HFFc6 (cell line): Measurements from ENCODE around the gene RPUSD2. TPM values are rescaled to one million over a fixed set of nuclear protein-coding genes. Genes with fewer than 3 reads are reported as not detected.

Experiments used
- DNase-seq: peaks from one replicate; pipeline ENCODE4 v3.0.0-alpha.2; 2018
- H3K27ac Mint-ChIP-seq: 2 replicates; pipeline ENCODE4 v1.8.0; 2020; ENCODE audit warnings: mild to moderate bottlenecking, mixed read lengths
- H3K27me3 Mint-ChIP-seq: 2 replicates; pipeline ENCODE4 v1.8.0; 2021; ENCODE audit warnings: mild to moderate bottlenecking, moderate library complexity, mixed read lengths; ENCODE audit not compliant: insufficient read depth
- H3K36me3 Mint-ChIP-seq: 2 replicates; pipeline ENCODE4 v1.8.0; 2021; ENCODE audit warnings: low read depth, mixed read lengths
- H3K4me1 Mint-ChIP-seq: 2 replicates; pipeline ENCODE4 v1.8.0; 2020; ENCODE audit warnings: low read depth, mixed read lengths
- H3K4me3 Mint-ChIP-seq: 2 replicates; pipeline ENCODE4 v1.8.0; 2020; ENCODE audit warnings: mild to moderate bottlenecking, moderate library complexity, mixed read lengths
- H3K9me3 Mint-ChIP-seq: 2 replicates; pipeline ENCODE4 v1.8.0; 2020; ENCODE audit warnings: mild to moderate bottlenecking, mixed read lengths
- CTCF ChIP-seq: fragments of 200-600 bp; sonication (generic); IDR thresholded peaks from 2 replicates; pipeline ENCODE4 v1.5.0; 2021; ENCODE audit warnings: antibody characterized with exemption, mild to moderate bottlenecking
- total RNA-seq, 6 experiments: library from RNA; stranded (reverse); fragmentation: NEBNext Ultra II Directional; extraction: Animal tissue kit (Norgen Biotek cat#: 25700); gene quantifications; 2 replicates in 1 of 6; 3 replicates in 5 of 6; pipeline ENCODE4 v1.2.3, GENCODE V29; 2021

Gene RPUSD2
- total RNA-seq, 6 experiments from 2014 or later = 10.3 to 13.7 (median 11.9) TPM

GRCh38 chr15:40534371-40534770, 34.7 kb upstream of the RPUSD2 start:
- Mint-ChIP-seq H3K36me3 (peaks cover 6% of the 10 kb centered on the region; the same call in 1 of the 2 replicates), H3K27ac (no peak overlapping the region), H3K4me3 (no peak overlapping the region), H3K9me3 (no peaks in the 10 kb centered on the region), H3K27me3 (peaks cover 2% of the 10 kb centered on the region; the same call in 1 of the 2 replicates), H3K4me1 (peaks cover 7% of the 10 kb centered on the region)
- no peak for DNase-seq
- TF ChIP-seq CTCF = no peak

- peaks cover 7% of the 10 kb centered on the region for H3K4me1 Mint-ChIP-seq
- no peak overlapping the region for H3K4me3 Mint-ChIP-seq
- H3K9me3 Mint-ChIP-seq = no peaks in the 10 kb centered on the region
- TF ChIP-seq CTCF = no peak
- H3K27me3 Mint-ChIP-seq = peaks cover 2% of the 10 kb centered on the region; the same call in 1 of the 2 replicates
- H3K27ac Mint-ChIP-seq = no peak overlapping the region
- peaks cover 6% of the 10 kb centered on the region; the same call in 1 of the 2 replicates for H3K36me3 Mint-ChIP-seq
- peak; percentile 5 for DNase-seq
Measured at GRCh38 chr15:40536501-40536900, 32.6 kb upstream of the RPUSD2 start.

- Mint-ChIP-seq H3K27ac (no peak overlapping the region), H3K27me3 (peaks cover 2% of the 10 kb centered on the region), H3K9me3 (no peaks in the 10 kb centered on the region), H3K4me3 (no peak overlapping the region), H3K36me3 (peaks cover 6% of the 10 kb centered on the region; the same call in 1 of the 2 replicates), H3K4me1 (peaks cover 7% of the 10 kb centered on the region)
- no peak for TF ChIP-seq CTCF
- no peak for DNase-seq
Measured at GRCh38 chr15:40538976-40539375, 30.1 kb upstream of the RPUSD2 start.

GRCh38 chr15:40543082-40543481, 26.0 kb upstream of the RPUSD2 start:
- Mint-ChIP-seq H3K9me3 (no peaks in the 10 kb centered on the region), H3K27me3 (no peaks in the 10 kb centered on the region; the same call in 1 of the 2 replicates), H3K4me1 (no peaks in the 10 kb centered on the region), H3K27ac (no peak overlapping the region), H3K36me3 (no peaks in the 10 kb centered on the region), H3K4me3 (no peak overlapping the region)
- no peak for DNase-seq
- TF ChIP-seq CTCF = no peak

GRCh38 chr15:40543631-40544294, 25.3 kb upstream of the RPUSD2 start:
- Mint-ChIP-seq H3K36me3 (peaks cover 3% of the 10 kb centered on the region; the same call in 1 of the 2 replicates), H3K4me3 (no peak overlapping the region), H3K27ac (no peak overlapping the region), H3K9me3 (no peaks in the 10 kb centered on the region), H3K27me3 (no peaks in the 10 kb centered on the region; the same call in 1 of the 2 replicates), H3K4me1 (no peaks in the 10 kb centered on the region)
- DNase-seq = no peak
- no peak for TF ChIP-seq CTCF
